DND-41 (cell line): ENCODE measurements around the gene IGSF8.

Experiments used
- CTCF ChIP-seq: IDR thresholded peaks from 2 replicates; pipeline ENCODE4 v1.5.1; 2012; ENCODE audit warnings: borderline replicate concordance, low read length, moderate library complexity, mild to moderate bottlenecking; ENCODE audit not compliant: poor library complexity, severe bottlenecking; ENCODE audit errors: extremely low read depth
- EZH2 ChIP-seq: IDR thresholded peaks from 3 replicates; pipeline ENCODE4 v1.6.1; 2012; ENCODE audit warnings: borderline replicate concordance, low read depth, mild to moderate bottlenecking, moderate library complexity, low read length, inconsistent platforms; ENCODE audit not compliant: severe bottlenecking

DNA sequence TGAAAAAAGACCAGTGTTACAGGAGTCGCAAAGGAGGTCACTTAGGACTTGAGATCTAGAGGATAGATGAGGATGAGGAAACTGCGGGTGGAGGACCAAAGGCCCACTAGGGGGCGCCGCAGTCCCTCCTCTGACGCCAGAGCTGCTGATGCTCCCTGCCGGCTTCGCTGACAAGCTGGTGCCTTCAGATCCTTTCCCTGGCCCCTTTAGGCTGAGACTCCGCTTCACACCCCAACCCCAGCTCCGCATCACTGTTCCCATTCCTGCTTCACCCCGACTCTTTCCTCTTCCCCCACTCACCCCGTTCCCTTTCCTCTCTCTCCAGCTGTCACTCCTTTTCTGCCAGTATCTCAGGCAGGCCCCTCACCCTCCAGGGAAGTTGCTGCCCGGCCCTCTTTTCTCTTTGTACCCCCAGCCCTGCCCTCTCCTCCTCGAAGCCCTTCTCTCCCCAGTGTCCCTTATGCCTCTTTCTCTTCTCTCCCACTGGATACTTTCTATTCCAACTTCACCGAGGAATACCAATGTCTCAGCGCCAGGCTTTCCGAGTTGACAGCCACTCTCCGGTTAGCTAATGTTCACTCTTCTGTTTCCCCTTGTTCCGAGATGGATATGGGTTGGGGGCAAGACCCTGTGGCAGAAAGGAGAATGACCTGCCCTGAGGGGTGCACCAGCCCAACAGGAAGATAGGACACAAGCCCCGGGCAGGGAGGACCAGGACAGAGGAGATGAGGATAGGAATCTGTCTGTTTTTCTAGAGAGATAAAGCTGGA, 12.5 kb downstream of the IGSF8 start:
- peak; percentile 75 for TF ChIP-seq CTCF
- TF ChIP-seq EZH2, result no peak
